GM10847 (cell line): Measurements from ENCODE around the gene ANGPTL3.

Source experiments
- POLR2A ChIP-seq: IDR thresholded peaks from 2 replicates; pipeline ENCODE4 v1.6.1; 2011; ENCODE audit not compliant: insufficient read length; ENCODE audit errors: extremely low read depth

The ANGPTL3 gene

GRCh38 chr1:62625415-62625814 is 28.1 kb downstream of the ANGPTL3 start:
- TF ChIP-seq POLR2A, result no peak

- TF ChIP-seq POLR2A, result no peak
These were observed 31.2 kb downstream of the ANGPTL3 start for GRCh38 chr1:62628506-62628905.

GRCh38 chr1:62637392-62638105 is 40.2 kb downstream of the ANGPTL3 start:
- TF ChIP-seq POLR2A, result no peak

- no peak for TF ChIP-seq POLR2A
These were observed 46.0 kb downstream of the ANGPTL3 start for GRCh38 chr1:62643283-62643682.

- no peak for TF ChIP-seq POLR2A
These were observed 55.1 kb downstream of the ANGPTL3 start for GRCh38 chr1:62652387-62652786.

GRCh38 chr1:62654744-62655143 is 57.4 kb downstream of the ANGPTL3 start:
- TF ChIP-seq POLR2A, result no peak
